WTC11 (cell line): ENCODE results near the gene TDRD10. TPM values are rescaled to one million over a fixed set of nuclear protein-coding genes. Genes with fewer than 3 reads are reported as not detected.
A peak's percentile ranks its signal among the peaks of the same experiment; 100 is the strongest.

Experiments
- ATAC-seq: fragments of 200-7000 bp; cut with Tn5 transposase; 2 replicates; pipeline ENCODE4 v1.10.0; 2021; ENCODE audit warnings: mild to moderate bottlenecking, moderate library complexity
- CTCF ChIA-PET: fragments of 300-600 bp; sonication (Branson Sonifier 250); formaldehyde crosslinking; loops from one replicate; lab custom pipeline; 2021; ENCODE audit warnings: antibody characterized with exemption; lab: Charles Lee
- POLR2A ChIA-PET: fragments of 350-600 bp; sonication (Branson Sonifier 250); formaldehyde crosslinking; loops from one replicate; lab custom pipeline; 2021; ENCODE audit warnings: antibody characterized with exemption; lab: Charles Lee
- DNase-seq: peaks from one replicate; pipeline ENCODE4 v3.0.0; 2021; ENCODE audit warnings: low spot score
- H3K27ac Mint-ChIP-seq: 2 replicates; pipeline ENCODE4 v1.8.0; 2021; ENCODE audit warnings: mixed read lengths
- H3K27me3 Mint-ChIP-seq: 2 replicates; pipeline ENCODE4 v1.8.0; 2021; ENCODE audit warnings: low read depth, mild to moderate bottlenecking, moderate library complexity, mixed read lengths
- H3K36me3 Mint-ChIP-seq: 2 replicates; pipeline ENCODE4 v1.8.0; 2021; ENCODE audit warnings: mixed read lengths
- H3K4me1 Mint-ChIP-seq: 2 replicates; pipeline ENCODE4 v1.8.0; 2022; ENCODE audit warnings: mixed read lengths
- H3K4me3 Mint-ChIP-seq: 2 replicates; pipeline ENCODE4 v1.8.0; 2021; ENCODE audit warnings: mild to moderate bottlenecking, moderate library complexity, mixed read lengths
- H3K9me3 Mint-ChIP-seq: 2 replicates; pipeline ENCODE4 v1.8.0; 2021; ENCODE audit warnings: mixed read lengths
- ATF1 ChIP-seq: sonication (generic); formaldehyde crosslinking; IDR thresholded peaks from 2 replicates; pipeline ENCODE4 v1.8.1; 2023; ENCODE audit warnings: mild to moderate bottlenecking, moderate library complexity, missing genetic modification reagents
- CDX4 ChIP-seq: fragments of 250-450 bp; sonication (Bioruptor Pico); IDR thresholded peaks from 2 replicates; pipeline ENCODE4 v1.9.0; 2021; ENCODE audit warnings: moderate library complexity, mild to moderate bottlenecking, inconsistent platforms, borderline replicate concordance
- EMX1 ChIP-seq: fragments of 250-450 bp; sonication (Bioruptor Pico); IDR thresholded peaks from 2 replicates; pipeline ENCODE4 v1.8.0; 2021; ENCODE audit warnings: mild to moderate bottlenecking
- ESRRA ChIP-seq: sonication (generic); formaldehyde crosslinking; IDR thresholded peaks from 2 replicates; pipeline ENCODE4 v1.8.1; 2022; ENCODE audit warnings: mild to moderate bottlenecking, missing genetic modification reagents, borderline replicate concordance
- ETV6 ChIP-seq: sonication (generic); formaldehyde crosslinking; IDR thresholded peaks from 2 replicates; pipeline ENCODE4 v1.8.1; 2022; ENCODE audit warnings: mild to moderate bottlenecking, missing genetic modification reagents
- GRHL2 ChIP-seq: fragments of 250-450 bp; sonication (Bioruptor Pico); IDR thresholded peaks from 2 replicates; pipeline ENCODE4 v1.8.0; 2022; ENCODE audit warnings: mild to moderate bottlenecking, moderate library complexity; ENCODE audit not compliant: insufficient replicate concordance, severe bottlenecking
- HMGXB4 ChIP-seq: sonication (generic); formaldehyde crosslinking; IDR thresholded peaks from 2 replicates; pipeline ENCODE4 v1.8.1; 2023; ENCODE audit warnings: mild to moderate bottlenecking, moderate library complexity, missing genetic modification reagents
- JAZF1 ChIP-seq: fragments of 250-450 bp; sonication (Bioruptor Pico); IDR thresholded peaks from 2 replicates; pipeline ENCODE4 v1.9.0; 2021; ENCODE audit warnings: moderate library complexity, mild to moderate bottlenecking, inconsistent platforms
- JUN ChIP-seq: sonication (generic); formaldehyde crosslinking; IDR thresholded peaks from 2 replicates; pipeline ENCODE4 v1.8.0; 2023; ENCODE audit warnings: mild to moderate bottlenecking, missing genetic modification reagents
- NR3C1 ChIP-seq: sonication (generic); formaldehyde crosslinking; conservative IDR thresholded peaks from 2 replicates; pipeline ENCODE4 v1.8.1; 2023; ENCODE audit warnings: low read depth, mild to moderate bottlenecking, missing genetic modification reagents
- OVOL2 ChIP-seq: fragments of 250-450 bp; sonication (Bioruptor Pico); IDR thresholded peaks from 2 replicates; pipeline ENCODE4 v1.9.0; 2021; ENCODE audit warnings: mild to moderate bottlenecking, borderline replicate concordance
- PRRX2 ChIP-seq: fragments of 250-450 bp; sonication (Bioruptor Pico); IDR thresholded peaks from 2 replicates; pipeline ENCODE4 v1.8.0; 2021; ENCODE audit warnings: mild to moderate bottlenecking
- TEAD4 ChIP-seq: sonication (generic); formaldehyde crosslinking; IDR thresholded peaks from 2 replicates; pipeline ENCODE4 v1.8.0; 2022; ENCODE audit warnings: mild to moderate bottlenecking, missing genetic modification reagents
- ZNF281 ChIP-seq: sonication (generic); formaldehyde crosslinking; IDR thresholded peaks from 2 replicates; pipeline ENCODE4 v1.8.0; 2023; ENCODE audit warnings: mild to moderate bottlenecking, missing genetic modification reagents
- ZNF671 ChIP-seq: fragments of 250-450 bp; sonication (Bioruptor Pico); IDR thresholded peaks from 2 replicates; pipeline ENCODE4 v1.8.0; 2021; ENCODE audit warnings: mild to moderate bottlenecking
- total RNA-seq: library from RNA; stranded (reverse); gene quantifications from 3 replicates; pipeline ENCODE4 v1.2.3, GENCODE V29; 2021

Gene TDRD10
- total RNA-seq, 1 experiment from 2014 or later: 0.09 TPM

- no peaks in the 10 kb centered on the region for H3K9me3 Mint-ChIP-seq
- no peak for TF ChIP-seq HMGXB4 (CRISPR knock-in tag)
- no peak for TF ChIP-seq TEAD4 (CRISPR knock-in tag)
- TF ChIP-seq ETV6 (CRISPR knock-in tag): no peak
- no peak for TF ChIP-seq ESRRA (CRISPR knock-in tag)
- H3K27ac Mint-ChIP-seq: no peak overlapping the region
- DNase-seq: no peak
- ChIA-PET POLR2A (no interaction called here), CTCF (interaction anchor here (0.7 to 1.1 kb wide), 2 partner anchors 15 to 50 kb away, joined by 4 read pairs; no protein-coding TSS in a partner anchor)
- no peaks in the 10 kb centered on the region; the same call in 1 of the 2 replicates for H3K36me3 Mint-ChIP-seq
- H3K27me3 Mint-ChIP-seq: peaks cover 32% of the 10 kb centered on the region
- ATAC-seq: no peak
- no peak overlapping the region for H3K4me3 Mint-ChIP-seq
- peaks cover 27% of the 10 kb centered on the region for H3K4me1 Mint-ChIP-seq
These were observed 5.6 kb upstream of the TDRD10 start for GRCh38 chr1:154496383-154496782.

- Mint-ChIP-seq H3K4me1 (peaks cover 27% of the 10 kb centered on the region), H3K9me3 (no peaks in the 10 kb centered on the region), H3K27me3 (peaks cover 36% of the 10 kb centered on the region), H3K27ac (peak overlapping the region; percentile 38; the same call in 1 of the 2 replicates), H3K4me3 (no peak overlapping the region), H3K36me3 (no peaks in the 10 kb centered on the region; the same call in 1 of the 2 replicates)
- ChIA-PET POLR2A (no interaction called here), CTCF (interaction anchor here (0.6 to 1.1 kb wide), 3 partner anchors 16 to 49 kb away, joined by 3 to 4 read pairs (median 4); no protein-coding TSS in a partner anchor)
- no peak for ATAC-seq
- DNase-seq: no peak
- TF ChIP-seq JUN (CRISPR knock-in tag) (no peak), NR3C1 (no peak), OVOL2 (no peak), JAZF1 (CRISPR knock-in tag) (no peak), ZNF281 (no peak), ATF1 (CRISPR knock-in tag) (no peak)
These were observed 4.8 kb upstream of the TDRD10 start for GRCh38 chr1:154497026-154497806.

- ATAC-seq: no peak
- POLR2A ChIA-PET: no interaction called here
- CTCF ChIA-PET: interaction anchor here (0.6 kb wide), 1 partner anchor 276 kb away, joined by 5 read pairs; no protein-coding TSS in a partner anchor
- Mint-ChIP-seq H3K4me1 (peaks cover 12% of the 10 kb centered on the region), H3K4me3 (no peak overlapping the region), H3K9me3 (no peaks in the 10 kb centered on the region), H3K27ac (no peak overlapping the region), H3K27me3 (peaks cover 57% of the 10 kb centered on the region), H3K36me3 (no peaks in the 10 kb centered on the region; the same call in 1 of the 2 replicates)
- DNase-seq: no peak
- TF ChIP-seq EMX1 (CRISPR knock-in tag) (no peak), CDX4 (CRISPR knock-in tag) (no peak), PRRX2 (CRISPR knock-in tag) (no peak), GRHL2 (CRISPR knock-in tag) (no peak), ZNF671 (CRISPR knock-in tag) (no peak)
These were observed 2.6 kb upstream of the TDRD10 start for GRCh38 chr1:154499446-154499845.
